GM18499 (cell line): ENCODE measurements around the gene RTTN.
A peak's percentile ranks its signal among the peaks of the same experiment; 100 is the strongest.
"Not testable (repeated sequence)": the region's sequence is repeated elsewhere in the genome, so short reads cannot be mapped to it uniquely, and the experiment has no call there.

Source experiments
- ATAC-seq: cut with Tn5 transposase; IDR thresholded peaks from one replicate; pipeline ENCODE4 v1.9.1; 2021; ENCODE audit warnings: moderate number of reproducible peaks; ENCODE audit not compliant: insufficient read depth, unreplicated experiment

The RTTN gene

DNA sequence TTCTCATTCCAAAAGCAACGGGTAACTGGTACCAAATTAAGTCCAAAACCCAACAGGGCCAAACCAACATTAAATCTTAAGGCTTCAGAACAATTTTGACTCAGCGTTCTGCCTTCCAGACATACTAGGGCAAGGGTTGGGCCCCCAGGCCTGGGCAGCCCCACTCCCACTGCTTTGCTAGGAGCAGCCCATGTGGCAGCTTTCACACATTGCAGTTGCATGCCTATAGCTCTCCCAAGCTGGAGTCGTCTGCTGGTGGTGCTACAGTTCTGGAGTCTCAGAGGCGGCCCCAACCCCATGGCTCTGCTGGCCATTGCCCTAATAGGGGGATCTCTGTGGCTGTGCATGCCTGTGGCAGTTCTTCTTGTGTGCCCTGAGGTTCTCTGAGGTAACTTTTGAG is 220.2 kb downstream of the RTTN start:
- ATAC-seq: no peak

DNA sequence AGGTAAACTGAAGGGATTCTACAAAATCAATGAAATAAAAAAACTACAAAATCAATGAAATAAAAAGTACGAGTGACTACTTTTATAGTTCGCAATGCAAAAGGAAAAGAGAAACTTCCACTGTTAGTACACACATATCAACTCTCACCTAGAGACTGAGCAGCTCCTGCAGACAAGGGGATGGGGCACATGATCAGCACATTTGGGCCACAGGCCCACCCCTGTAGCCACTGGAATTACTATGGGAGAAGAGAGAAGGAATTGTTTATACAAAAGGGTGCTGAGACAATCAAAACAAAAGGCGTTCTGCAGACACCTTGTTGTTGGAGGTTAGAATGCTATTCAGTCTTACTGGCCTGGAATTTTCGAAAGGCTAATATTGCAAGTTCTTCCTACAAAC is 223.1 kb downstream of the RTTN start:
- no peak for ATAC-seq

GRCh38 chr18:69981948-69982347 is 223.5 kb downstream of the RTTN start:
- peak; percentile 44 for ATAC-seq

GRCh38 chr18:69980982-69981804 is 224.3 kb downstream of the RTTN start:
- no peak for ATAC-seq

- ATAC-seq: no peak
Measured at GRCh38 chr18:69980509-69980908, 225.0 kb downstream of the RTTN start.

- peak; percentile 84 for ATAC-seq
Measured at GRCh38 chr18:69978732-69979715, 226.5 kb downstream of the RTTN start.

DNA sequence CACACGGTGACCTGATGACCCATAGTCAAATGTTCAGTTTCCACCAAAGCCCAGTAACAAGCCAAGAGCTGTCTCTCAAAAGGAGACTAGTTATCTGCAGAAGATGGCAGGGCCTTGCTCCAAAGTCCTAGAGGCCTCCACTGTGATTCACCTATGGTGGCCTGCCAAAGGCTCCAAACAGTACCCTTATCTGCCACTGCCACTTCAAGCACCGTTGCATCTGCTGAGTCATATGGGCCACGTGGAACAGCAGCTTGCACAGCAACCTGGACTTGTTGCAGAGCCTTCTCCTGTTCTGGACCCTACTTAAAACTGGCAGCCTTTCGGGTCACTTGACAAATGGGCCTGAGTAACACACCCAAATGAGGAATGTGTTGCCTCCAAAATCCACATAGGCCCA is 230.2 kb downstream of the RTTN start:
- ATAC-seq: not testable (repeated sequence)

DNA sequence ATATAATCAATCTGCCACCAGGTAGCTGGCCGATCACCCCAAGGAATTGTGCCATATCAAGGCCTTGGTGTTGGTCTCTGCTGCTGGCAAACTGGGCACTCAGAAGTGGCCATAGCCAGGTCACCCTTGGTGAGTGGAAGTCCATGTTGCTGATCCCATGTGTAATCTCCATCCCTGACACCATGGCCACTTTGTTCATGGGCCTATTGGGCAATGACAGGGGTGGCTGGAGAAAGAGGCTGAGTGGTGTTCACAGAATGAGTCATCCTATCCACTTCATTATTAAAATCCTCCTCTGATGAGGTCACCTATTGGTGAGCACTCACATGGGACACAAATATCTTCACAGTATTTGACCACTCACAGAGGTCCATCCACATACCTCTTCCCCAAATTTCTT is 231.1 kb downstream of the RTTN start:
- no peak for ATAC-seq

DNA sequence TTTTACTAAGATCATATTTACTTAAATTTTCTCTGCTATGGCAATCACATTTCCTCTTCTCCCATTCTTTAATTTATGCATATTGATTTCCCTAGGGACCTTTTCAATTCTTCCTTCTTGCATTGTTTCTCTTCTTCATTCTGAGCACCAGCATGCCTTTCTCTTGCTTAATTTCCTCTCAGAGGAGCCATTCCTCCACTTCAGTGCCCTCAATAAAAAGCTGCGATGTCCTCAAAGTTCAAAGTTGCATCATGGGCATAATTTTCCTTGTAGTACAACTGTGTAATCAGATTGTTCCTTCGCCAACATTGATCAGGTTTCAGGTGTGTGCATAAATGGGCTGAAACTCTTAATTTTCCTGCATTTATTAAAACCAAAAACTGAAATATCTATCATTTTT is 236.0 kb downstream of the RTTN start:
- no peak for ATAC-seq

DNA sequence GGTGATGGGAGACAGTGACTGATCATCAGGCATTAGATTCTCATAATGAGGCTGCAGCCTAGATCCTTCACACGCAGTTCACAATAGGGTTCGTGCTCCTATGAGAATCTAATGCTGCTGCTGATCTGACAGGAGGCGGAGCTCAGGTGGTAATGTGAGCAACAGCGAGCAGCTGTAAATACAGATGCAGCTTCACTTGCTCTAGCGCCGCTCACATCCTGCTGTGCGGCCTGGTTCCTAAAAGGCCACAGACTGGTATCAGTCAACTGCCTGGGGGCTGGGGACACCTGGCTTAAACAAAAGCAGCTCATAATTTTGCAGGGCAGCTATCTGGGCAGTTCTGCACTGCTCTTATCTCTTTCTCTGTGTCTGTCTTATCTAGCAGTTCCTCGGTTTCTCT is 237.4 kb downstream of the RTTN start:
- ATAC-seq: no peak

DNA sequence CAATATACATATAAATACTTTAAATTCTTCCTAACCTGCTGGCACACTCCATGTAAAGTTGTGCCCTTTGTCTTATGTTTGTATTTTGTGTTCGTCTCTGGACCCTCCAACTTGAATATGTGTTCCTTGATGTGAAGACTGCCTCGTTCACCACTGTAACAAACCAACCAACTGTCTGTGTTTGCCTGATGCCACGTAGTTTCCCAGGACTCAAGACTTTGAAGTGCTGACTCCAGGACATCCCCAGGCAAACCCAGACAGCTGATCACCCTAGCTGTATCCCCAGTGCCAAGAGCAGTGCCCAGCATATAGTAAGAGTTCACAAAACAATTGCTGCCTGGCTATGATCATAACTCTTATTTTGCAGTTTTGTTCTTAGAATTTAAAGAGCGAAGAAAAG is 242.3 kb downstream of the RTTN start:
- no peak for ATAC-seq

DNA sequence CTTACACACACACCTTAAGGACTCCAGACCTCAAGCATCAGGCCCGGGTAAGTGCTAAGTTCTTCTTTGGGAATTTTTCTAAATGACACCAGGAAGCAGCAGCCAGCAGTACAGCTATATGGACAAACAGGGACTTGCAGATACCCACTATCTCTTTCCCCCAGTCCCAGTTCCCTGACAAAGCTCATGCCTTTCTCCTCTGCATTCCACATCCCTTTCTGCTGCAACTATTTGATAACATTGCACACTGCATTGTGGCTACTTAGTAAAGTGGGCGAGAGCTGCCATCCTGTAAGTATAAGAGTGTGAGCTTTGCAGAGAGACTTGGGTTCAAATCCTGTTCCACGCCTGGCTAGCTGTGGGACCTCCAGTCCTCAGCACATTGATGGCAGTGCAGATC is 243.8 kb downstream of the RTTN start:
- ATAC-seq: no peak

DNA sequence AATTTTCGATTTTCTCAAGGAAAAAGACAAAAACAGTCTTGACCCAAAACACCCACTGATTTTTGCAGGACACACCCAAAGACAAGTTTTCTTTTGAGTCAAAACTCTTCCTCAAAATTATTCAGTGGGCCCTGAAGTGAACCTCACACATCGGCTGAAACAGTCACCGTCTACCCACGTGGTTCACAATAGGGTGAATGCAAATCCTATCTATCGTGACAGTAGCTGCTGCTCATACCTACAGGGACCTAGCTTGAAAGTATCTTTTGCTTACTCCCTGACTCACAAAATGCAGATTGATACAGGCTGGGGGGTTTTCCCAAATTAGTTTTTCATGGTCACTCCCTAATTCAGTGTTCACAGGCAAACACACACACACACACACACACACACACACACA is 247.1 kb downstream of the RTTN start:
- peak; percentile 43 for ATAC-seq

DNA sequence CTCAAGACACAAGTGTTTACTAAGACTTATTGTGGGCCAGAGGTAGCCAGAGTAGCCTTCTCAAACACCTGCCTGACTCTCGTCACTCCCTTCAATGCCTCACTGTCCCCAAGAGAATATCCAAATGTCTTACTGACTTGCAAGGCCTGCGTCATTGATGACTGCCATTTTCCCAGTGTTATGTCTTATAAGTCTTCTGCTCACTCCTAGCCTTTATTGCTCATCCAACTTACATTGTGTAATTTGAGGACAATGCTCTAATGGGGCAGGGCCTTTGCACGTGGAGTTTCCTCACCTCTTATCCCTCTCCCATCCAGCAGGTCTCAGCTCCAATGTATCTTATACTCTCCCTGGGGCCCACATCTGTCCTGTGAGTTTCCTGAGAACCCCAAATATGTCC is 247.7 kb downstream of the RTTN start:
- ATAC-seq: no peak

- no peak for ATAC-seq
Measured at GRCh38 chr18:69956665-69957620, 248.5 kb downstream of the RTTN start.

DNA sequence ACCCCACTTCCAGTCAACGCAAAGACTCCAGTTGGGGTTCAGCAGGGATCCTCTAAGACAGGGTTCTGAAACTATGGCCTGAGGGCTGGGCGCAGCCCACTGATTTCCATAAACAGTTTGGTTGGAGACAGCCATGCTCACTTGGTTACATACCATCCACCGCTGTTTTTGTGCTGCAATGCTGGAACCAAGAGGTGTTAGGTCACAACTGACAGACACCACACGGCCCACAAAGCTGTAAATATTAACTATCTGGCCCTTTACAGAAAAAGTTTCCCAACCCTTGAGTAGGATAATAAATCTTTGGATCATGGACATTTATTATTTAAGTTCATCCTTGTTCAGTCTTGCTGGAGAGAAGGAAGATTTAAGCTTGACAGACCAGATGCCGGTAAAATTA is 249.4 kb downstream of the RTTN start:
- ATAC-seq: peak; percentile 25

- peak; percentile 26 for ATAC-seq
Measured at GRCh38 chr18:69954719-69955480, 250.6 kb downstream of the RTTN start.

DNA sequence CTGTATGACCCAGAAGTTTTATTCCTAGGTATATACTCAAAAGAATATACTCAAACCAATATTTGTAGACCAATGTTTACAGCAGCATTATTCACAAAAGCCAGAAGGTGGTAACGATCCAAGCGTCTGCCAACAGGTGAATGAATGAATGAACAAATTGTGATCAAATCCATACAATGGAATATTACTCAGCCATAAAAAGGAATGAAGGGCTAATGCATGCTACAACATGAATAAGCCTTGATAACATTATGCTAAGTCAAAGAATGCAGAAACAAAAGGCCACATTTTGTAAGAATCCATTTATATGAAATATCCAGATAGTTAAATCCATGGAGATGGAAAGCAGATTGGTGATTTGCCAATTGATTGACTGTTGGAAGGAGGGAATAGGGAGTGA is 252.3 kb downstream of the RTTN start:
- no peak for ATAC-seq
